GM21576 (cell line): ENCODE results near the gene LACRT.
"Not testable (repeated sequence)": the region's sequence is repeated elsewhere in the genome, so short reads cannot be mapped to it uniquely, and the experiment has no call there.

Experiments
- ATAC-seq: cut with Tn5 transposase; IDR thresholded peaks from one replicate; pipeline ENCODE4 v1.9.1; 2021; ENCODE audit warnings: mild to moderate bottlenecking, moderate library complexity; ENCODE audit not compliant: unreplicated experiment

Gene LACRT

DNA sequence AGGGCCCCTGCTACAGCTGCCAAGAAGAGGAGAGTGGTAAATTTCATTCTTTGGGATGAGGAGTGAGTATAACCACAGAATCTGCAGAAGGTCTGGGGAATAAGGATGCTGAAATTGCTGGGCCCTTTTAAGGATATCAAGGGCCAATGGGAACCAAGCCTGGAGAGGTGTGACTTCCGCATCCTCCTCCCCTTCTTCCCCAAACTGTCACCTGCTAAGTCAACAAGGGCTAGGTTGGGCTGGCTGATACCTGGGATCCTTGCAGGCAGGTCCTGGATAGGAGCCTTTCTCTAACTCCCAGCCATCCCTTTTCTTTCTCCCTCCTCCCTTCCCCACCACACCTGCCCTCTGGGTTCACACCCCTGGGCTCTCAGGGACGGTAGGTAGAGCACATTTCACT lies at the start of gene LACRT:
TSS of gene LACRT (minus strand) at position 101 of the 400 bp plus-strand sequence. CDS start at position 47, 54 bp downstream.
- no peak for ATAC-seq

GRCh38 chr12:54683398-54683797 lies 48.7 kb upstream of the LACRT start:
- no peak for ATAC-seq

DNA sequence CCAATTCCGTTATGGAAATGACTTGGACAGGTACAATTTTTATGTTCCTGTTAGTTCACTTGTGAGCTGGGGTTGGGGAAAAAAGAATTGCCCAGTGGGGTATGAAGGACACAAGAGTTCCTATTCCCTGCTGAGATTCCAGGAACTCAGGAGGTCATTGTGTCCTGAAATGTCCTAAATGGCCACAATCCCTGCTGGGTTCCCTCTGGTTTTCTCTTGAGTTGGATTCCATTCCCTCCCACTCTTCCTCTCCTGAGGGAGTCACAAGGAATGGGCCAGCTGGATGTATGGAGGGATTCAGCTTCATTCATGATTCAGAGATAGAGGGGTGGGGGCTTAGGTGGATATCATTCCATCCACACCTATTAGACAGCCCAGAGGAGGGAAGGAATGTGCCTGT lies 48.0 kb upstream of the LACRT start:
- no peak for ATAC-seq

- ATAC-seq = peak; percentile 76
These were observed 45.7 kb upstream of the LACRT start for GRCh38 chr12:54680374-54680773.

DNA sequence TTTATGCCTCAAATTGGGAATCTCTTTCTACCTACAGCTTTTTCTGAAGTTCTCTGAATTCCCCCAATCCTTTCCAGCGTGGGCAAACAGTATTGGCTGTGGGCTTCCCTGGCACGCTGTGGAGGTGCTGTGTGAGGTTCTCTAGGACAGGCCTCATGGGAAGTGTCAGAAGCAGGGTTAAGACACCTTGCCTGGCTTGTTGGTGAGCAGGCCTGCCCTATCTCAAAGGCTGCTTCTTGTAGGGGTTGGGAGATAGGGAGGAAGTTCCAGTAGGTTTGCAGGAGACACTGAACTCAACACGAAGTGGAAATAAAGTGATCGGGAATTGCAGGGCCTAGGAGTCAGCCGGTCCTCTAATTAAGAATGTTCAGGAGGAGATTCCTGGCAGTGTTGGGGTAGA lies 43.4 kb upstream of the LACRT start:
- ATAC-seq = no peak

DNA sequence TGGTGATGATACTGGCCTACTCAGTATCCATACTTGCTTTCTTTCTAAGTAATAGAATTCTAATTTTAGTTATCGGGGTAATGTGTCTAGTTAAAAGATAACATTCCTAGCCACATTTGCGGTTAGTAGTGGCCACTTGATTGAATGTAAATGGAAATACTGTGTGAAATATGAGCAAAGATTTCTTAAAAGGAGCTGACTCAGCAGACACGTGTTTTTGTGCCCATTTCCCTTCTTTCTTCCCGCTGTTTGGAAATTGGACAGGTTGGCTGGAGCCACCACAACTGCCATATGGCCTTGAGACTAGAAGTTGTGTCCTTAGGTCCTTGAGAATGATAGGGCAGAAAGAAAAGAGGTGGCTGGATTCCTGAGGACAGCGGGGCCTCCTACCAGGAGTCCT lies 33.2 kb upstream of the LACRT start:
- no peak for ATAC-seq

DNA sequence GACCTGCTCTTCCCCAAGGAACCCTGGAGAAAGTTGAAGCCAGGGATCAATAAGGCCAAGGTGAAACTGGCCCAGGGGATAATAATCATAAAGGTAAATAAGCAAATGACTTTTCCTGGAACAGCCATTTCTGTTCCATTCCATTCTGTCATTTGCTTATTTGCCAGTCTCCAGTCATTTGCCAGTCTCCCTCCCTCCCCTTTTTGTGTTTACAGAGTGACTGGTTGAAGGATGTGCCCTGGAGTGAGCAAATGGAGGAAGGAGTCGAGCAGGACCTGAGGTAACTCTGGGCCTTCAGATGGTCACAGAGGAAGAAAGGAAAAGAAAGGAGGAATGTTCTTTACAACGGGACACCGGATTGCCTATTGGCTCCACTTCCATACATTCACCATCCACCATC lies 31.3 kb upstream of the LACRT start:
- ATAC-seq = no peak

- ATAC-seq = not testable (repeated sequence)
These were observed 30.4 kb upstream of the LACRT start for GRCh38 chr12:54665022-54665635.

DNA sequence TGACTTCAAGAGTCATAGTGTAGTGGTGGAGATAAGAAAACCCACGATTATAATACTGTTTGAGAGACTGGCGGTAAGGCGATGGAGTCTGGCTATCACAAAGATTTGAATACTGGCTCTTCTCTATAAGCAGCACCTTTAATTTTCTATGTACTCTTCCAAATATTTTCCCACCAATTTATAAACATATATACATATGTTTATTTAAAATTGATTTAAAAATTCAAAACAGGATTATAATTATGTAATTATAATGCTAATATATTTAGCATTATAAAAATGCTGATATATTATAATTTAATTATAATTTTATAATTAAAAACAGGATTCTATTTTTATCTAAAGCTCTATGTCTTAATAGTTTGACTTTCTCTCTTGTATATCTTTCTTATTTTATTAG lies 28.9 kb upstream of the LACRT start:
- ATAC-seq = no peak

GRCh38 chr12:54662026-54662425 lies 27.3 kb upstream of the LACRT start:
- no peak for ATAC-seq

DNA sequence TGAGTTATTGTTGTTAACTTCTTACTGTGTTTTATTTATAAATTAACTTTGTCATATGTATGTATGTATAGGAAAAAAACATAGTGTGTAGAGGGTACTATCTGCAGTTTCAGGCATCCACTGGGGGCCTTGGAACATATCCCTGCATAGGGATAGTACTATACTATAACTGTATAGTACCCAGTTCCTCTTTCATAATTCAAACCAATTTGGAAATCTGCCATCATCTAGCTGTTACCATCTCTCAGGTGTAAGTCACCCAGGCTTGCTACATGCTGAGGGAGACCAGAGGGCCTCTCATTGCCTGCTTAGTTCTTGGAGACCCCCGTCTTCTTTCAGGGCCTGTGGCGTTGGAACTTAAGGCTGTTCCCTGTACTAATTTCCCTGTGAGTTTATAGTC lies 26.4 kb upstream of the LACRT start:
- ATAC-seq = peak; percentile 60

- no peak for ATAC-seq
These were observed 25.7 kb upstream of the LACRT start for GRCh38 chr12:54660320-54660962.

- ATAC-seq = no peak
These were observed 23.9 kb upstream of the LACRT start for GRCh38 chr12:54658306-54659264.

- ATAC-seq = no peak
These were observed 22.5 kb upstream of the LACRT start for GRCh38 chr12:54657105-54657607.

DNA sequence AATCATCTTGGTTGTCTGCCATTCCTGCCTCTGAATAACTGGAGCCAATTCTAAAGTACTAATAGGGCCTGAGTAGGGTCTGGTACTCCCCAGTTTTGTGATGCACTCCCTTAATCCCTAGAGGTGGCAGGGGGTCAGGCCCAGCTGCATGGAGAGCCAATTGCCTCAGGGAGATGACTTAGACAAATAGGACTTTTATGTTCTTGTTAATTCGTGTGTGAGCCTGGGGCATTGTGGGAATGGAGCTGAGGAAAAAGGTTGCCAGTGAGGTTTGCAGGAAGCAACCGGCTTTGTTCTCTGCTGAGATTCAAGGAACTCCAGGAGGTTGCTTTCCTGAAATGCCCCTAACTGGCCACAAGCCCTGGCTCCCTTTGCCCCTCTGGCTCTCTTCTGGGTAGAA lies 20.2 kb upstream of the LACRT start:
- ATAC-seq = no peak

DNA sequence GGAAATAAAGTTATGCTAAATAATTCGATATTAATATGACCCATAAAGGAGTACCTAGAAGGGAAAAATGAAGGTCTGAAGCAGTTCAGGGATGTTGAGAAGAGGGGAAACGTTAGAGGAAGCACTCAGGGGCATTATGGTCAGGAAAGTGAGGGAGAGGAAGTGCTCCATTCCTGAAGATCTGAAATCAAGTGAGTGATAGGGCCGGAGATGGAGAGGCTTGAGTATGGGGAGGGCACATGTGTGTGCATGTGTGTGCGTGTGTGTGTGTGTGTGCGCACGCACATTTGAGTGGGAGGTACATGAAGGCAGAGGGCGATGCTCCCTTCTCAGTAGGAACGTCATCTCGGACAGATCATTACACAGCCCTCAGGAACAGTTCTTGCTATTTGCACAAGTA lies 18.3 kb upstream of the LACRT start:
- ATAC-seq = no peak

DNA sequence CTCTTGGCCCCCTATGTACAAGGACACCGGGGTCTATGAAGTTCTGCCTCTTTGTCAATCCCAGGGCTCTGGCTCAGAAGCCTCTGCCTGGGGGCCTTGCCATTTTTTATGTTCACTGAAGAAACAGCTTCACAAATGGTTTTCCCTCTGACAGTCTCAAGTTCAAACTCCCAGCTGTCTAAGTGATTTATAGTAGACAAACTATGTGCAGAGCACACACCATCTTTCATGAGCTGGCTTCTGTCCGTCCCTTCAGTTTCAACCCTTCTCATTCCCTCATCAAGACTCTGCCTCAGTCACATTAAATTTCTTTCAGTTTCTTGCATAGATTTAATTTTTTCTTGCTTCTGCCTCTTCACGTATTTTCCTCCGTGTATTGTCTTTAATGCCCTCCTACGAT lies 16.2 kb upstream of the LACRT start:
- ATAC-seq = no peak

DNA sequence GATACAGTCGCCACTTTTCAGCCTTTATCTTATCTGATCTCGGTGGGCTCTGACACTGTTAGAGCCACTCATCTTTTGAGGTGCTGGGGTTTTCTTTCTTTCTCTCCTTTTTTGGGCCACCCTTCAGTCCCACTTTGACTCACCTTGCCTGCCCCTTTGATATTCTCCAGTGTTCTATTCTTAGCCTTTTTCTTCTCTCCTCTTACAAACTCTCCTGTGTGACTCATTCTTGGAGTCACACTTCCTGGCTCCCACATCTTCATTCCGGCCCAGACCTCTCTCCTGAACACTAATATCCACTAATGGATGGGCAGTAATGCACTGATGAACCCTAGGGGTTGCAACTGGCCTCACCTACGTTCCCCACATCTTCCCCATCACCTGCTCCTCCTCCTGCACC lies 15.7 kb upstream of the LACRT start:
- no peak for ATAC-seq

- no peak for ATAC-seq
These were observed 15.1 kb upstream of the LACRT start for GRCh38 chr12:54649825-54650224.

- ATAC-seq = no peak
These were observed 13.6 kb upstream of the LACRT start, which contains the start of gene DCD for GRCh38 chr12:54648265-54648664. TSS of gene DCD (minus strand) at chr12:54648365. CDS start at chr12:54648303, 62 bp downstream.

GRCh38 chr12:54641554-54641953 lies 6.9 kb upstream of the LACRT start:
- ATAC-seq = no peak
